ENCODE data around the gene TINAG. TPM values are rescaled to one million over a fixed set of nuclear protein-coding genes. Genes with fewer than 3 reads are reported as not detected.

The TINAG gene
- total RNA-seq, 1 donor from 2014 or later = not detected

DNA sequence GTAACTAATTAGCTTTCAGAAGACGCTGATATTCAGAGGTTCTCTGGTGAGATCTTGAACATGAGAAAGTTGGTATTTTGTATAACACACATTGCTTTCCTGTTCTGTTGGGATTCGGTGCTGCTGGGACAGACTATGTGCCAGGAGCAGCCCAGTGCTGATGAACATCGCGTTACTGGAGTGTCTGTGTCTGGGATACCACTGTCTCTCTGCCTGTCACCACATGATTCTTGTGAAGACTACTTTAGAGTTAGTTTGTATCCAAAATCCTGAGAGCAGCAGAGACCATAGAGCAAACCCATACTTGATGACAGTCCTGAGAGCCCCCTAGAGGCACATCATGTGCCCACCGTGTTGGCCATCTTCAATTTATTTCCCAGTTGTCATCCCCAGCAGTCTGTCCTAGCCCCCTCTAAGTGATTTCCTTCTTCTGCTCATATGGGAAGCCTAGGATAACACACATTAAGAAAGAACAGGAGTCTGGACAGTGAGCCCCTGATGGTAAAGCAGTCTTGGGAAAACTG, 41.8 kb upstream of the TINAG start:
- Histone ChIP-seq H3K27me3 (ENCODE audit: control insufficient read depth, insufficient read depth, low read length) (no peaks in the 10 kb centered on the region), H3K4me3 (ENCODE audit: low read depth, low read length) (no peak overlapping the region), H3K36me3 (ENCODE audit: control insufficient read depth, insufficient read depth, low read length) (no peaks in the 10 kb centered on the region)
- TF ChIP-seq, protein P1, sequence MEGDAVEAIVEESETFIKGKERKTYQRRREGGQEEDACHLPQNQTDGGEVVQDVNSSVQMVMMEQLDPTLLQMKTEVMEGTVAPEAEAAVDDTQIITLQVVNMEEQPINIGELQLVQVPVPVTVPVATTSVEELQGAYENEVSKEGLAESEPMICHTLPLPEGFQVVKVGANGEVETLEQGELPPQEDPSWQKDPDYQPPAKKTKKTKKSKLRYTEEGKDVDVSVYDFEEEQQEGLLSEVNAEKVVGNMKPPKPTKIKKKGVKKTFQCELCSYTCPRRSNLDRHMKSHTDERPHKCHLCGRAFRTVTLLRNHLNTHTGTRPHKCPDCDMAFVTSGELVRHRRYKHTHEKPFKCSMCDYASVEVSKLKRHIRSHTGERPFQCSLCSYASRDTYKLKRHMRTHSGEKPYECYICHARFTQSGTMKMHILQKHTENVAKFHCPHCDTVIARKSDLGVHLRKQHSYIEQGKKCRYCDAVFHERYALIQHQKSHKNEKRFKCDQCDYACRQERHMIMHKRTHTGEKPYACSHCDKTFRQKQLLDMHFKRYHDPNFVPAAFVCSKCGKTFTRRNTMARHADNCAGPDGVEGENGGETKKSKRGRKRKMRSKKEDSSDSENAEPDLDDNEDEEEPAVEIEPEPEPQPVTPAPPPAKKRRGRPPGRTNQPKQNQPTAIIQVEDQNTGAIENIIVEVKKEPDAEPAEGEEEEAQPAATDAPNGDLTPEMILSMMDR (IDR thresholded peaks at IDR 0.05; ENCODE audit: insufficient read depth, low read length, severe bottlenecking) = no peak
- DNase-seq (ENCODE audit: low read depth) (no peak), FAIRE-seq (no peak)

DNA sequence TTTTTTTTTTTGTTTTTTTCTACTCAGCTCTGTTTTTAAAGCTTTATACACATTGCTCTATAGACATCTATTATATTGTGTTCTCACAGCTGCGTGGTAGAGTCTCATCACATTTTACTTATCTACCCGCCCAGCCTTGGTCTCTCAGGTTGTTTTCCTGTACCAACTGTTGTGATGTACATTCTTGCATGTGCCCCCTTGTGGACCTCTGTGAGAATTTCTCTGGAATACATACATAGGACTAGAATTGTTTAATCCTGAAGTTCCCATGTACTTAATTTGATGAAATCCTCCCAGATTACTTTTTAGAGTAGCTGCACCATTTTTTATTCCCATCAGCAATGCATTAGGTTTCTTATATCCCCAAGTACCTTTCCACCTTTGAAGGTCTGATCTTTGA, 40.4 kb upstream of the TINAG start:
- H3K27me3 ChIP-seq (ENCODE audit: control insufficient read depth, insufficient read depth, low read length) = no peaks in the 10 kb centered on the region
- TF ChIP-seq, protein P1 (IDR thresholded peaks at IDR 0.05; ENCODE audit: insufficient read depth, low read length, severe bottlenecking) = peak; percentile 42
- DNase-seq (ENCODE audit: low read depth) = peak; percentile 59
- no peaks in the 10 kb centered on the region for H3K36me3 ChIP-seq (ENCODE audit: control insufficient read depth, insufficient read depth, low read length)
- no peak for FAIRE-seq
- H3K4me3 ChIP-seq (ENCODE audit: low read depth, low read length) = no peak overlapping the region

DNA sequence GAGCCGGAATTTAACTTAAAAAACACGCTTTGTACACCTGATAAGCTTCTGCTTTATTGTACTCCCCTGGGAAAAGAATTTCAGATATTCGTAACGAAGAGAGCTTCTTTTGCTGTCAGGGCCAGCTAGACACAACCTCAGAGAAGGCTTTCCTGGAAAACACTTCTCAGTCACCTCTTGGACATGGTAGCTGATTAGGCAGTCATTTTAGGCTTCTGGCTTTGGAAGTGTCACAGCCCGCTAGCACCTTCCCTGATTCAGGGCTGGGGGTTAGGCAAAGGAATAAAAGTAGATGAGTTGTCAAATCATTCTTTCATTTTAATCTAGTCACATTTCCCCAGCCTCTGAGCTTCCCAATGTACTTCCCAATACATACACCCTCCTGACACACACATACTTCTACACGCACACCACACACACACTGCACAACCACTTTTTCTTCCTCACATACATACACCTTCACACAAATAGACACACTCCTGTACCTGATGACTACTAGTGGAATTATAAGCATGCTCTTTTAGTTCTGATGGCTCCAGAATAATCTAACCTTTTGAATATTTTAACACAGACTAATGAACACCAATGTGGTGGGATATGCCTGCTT, 34.9 kb upstream of the TINAG start:
- no peak for DNase-seq (ENCODE audit: low read depth)
- Histone ChIP-seq H3K4me3 (ENCODE audit: low read depth, low read length) (no peak overlapping the region), H3K27me3 (ENCODE audit: control insufficient read depth, insufficient read depth, low read length) (no peaks in the 10 kb centered on the region), H3K36me3 (ENCODE audit: control insufficient read depth, insufficient read depth, low read length) (no peaks in the 10 kb centered on the region)
- no peak for FAIRE-seq
- TF ChIP-seq, protein P1 (IDR thresholded peaks at IDR 0.05; ENCODE audit: insufficient read depth, low read length, severe bottlenecking) = no peak

DNA sequence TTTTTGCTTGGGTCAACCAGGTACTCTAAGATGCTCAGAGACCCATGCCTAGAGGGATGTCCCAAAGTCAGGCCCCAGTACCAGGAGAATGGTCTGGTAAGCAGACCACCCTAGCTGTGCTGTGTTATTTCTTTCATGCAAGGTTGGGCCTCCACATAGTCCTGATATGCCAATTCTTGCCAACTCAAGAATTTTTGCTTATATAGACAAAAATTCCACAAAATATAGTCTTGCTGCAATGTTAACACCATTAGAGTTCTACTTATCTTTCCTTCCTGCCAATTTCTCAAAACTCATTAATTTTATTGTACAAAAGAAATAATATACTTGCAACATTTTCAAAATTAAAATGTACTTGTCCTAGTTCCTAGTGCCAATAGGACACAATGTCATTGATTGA, 33.9 kb upstream of the TINAG start:
- FAIRE-seq = no peak
- TF ChIP-seq, protein P1 (IDR thresholded peaks at IDR 0.05; ENCODE audit: insufficient read depth, low read length, severe bottlenecking) = no peak
- DNase-seq (ENCODE audit: low read depth) = no peak
- no peaks in the 10 kb centered on the region for H3K27me3 ChIP-seq (ENCODE audit: control insufficient read depth, insufficient read depth, low read length)
- no peak overlapping the region for H3K4me3 ChIP-seq (ENCODE audit: low read depth, low read length)
- no peaks in the 10 kb centered on the region for H3K36me3 ChIP-seq (ENCODE audit: control insufficient read depth, insufficient read depth, low read length)

DNA sequence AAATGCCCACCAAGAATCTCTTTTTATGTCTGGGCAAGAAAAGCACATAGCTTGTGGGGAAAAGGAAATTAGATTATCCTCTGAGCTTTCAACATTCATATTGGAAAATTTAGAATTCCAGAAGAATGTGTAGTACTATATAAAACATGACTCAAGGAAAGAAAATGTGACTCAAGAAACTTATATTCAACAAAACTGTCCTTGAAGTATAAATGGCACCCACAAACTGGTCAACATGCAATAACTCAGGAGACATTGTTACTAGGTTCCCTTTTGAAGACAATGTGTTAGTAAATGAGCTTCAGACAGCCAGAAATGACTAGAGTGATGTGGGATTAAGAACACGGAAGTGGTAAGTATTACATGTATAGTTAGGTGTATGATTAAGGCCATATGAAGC, 26.1 kb upstream of the TINAG start:
- no peaks in the 10 kb centered on the region for H3K27me3 ChIP-seq (ENCODE audit: control insufficient read depth, insufficient read depth, low read length)
- TF ChIP-seq, protein P1 (IDR thresholded peaks at IDR 0.05; ENCODE audit: insufficient read depth, low read length, severe bottlenecking) = no peak
- H3K4me3 ChIP-seq (ENCODE audit: low read depth, low read length) = no peak overlapping the region
- FAIRE-seq = no peak
- H3K36me3 ChIP-seq (ENCODE audit: control insufficient read depth, insufficient read depth, low read length) = no peaks in the 10 kb centered on the region
- DNase-seq (ENCODE audit: low read depth) = peak; percentile 59
